SJCRH30 (cell line): ENCODE measurements around the gene INO80. TPM values are rescaled to one million over a fixed set of nuclear protein-coding genes. Genes with fewer than 3 reads are reported as not detected.

Source experiments
- DNase-seq, 2 experiments: peaks; one replicate each; pipeline ENCODE4 v3.0.0-alpha.2; 2015 to 2020
- H3K27ac ChIP-seq: fragments of 250-450 bp; sonication (Bioruptor Pico); 2 replicates; pipeline ENCODE4 v1.5.1; 2020; ENCODE audit warnings: mild to moderate bottlenecking, moderate library complexity
- H3K27me3 ChIP-seq: fragments of 250-450 bp; sonication (Bioruptor Pico); 2 replicates; pipeline ENCODE4 v1.5.1; 2020; ENCODE audit warnings: mild to moderate bottlenecking, moderate library complexity
- H3K36me3 ChIP-seq: fragments of 250-450 bp; sonication (Bioruptor Pico); 2 replicates; pipeline ENCODE4 v1.5.1; 2020; ENCODE audit warnings: mild to moderate bottlenecking, moderate library complexity
- H3K4me1 ChIP-seq: fragments of 250-450 bp; sonication (Bioruptor Pico); 2 replicates; pipeline ENCODE4 v1.5.1; 2020; ENCODE audit warnings: mild to moderate bottlenecking, moderate library complexity
- H3K4me3 ChIP-seq: fragments of 250-450 bp; sonication (Bioruptor Pico); 2 replicates; pipeline ENCODE4 v1.5.1; 2020; ENCODE audit warnings: mild to moderate bottlenecking, moderate library complexity
- H3K9me3 ChIP-seq: fragments of 250-450 bp; sonication (Bioruptor Pico); replicated peaks from 2 replicates; pipeline ENCODE4 v1.5.1; 2020; ENCODE audit warnings: mild to moderate bottlenecking, moderate library complexity
- total RNA-seq: library from RNA; depleted of rRNA; stranded (reverse); fragments of >200 nt; shearing (Covaris generic); gene quantifications from 2 replicates; pipeline ENCODE4 v1.2.3, GENCODE V29; 2014

INO80 gene
- total RNA-seq, 1 experiment from 2014 or later, result 16.8 TPM

DNA sequence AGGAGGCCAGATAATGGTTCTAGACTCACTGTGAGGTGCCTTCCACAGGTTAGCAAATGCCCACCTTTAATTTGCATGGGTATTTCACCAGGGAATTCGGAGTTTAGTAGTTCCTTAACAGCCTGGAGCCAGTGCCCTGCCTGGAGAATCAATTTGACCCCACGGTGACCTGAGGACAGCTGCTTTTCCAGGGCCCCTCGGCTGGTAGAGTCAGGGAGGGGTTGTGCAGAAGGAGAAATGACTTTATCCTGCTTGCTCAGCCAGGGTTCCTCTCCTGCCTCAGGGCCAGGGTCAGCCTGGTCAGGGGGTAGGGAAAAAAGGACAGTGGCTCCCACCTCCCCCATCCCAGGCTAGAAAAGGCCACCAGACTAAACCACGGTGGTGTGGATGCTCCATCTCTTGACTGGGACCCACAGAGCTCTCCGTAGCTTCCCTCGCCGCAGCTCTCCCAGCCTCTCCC is 175.0 kb downstream of the INO80 start:
- Histone ChIP-seq H3K36me3 (no peaks in the 10 kb centered on the region), H3K27ac (peak overlapping the region; percentile 31; the same call in 1 of the 2 replicates), H3K4me3 (peak overlapping the region; percentile 66), H3K27me3 (no peaks in the 10 kb centered on the region), H3K4me1 (peaks cover 20% of the 10 kb centered on the region), H3K9me3 (no peaks in the 10 kb centered on the region)
- peak; percentile 49 to 65 for DNase-seq

DNA sequence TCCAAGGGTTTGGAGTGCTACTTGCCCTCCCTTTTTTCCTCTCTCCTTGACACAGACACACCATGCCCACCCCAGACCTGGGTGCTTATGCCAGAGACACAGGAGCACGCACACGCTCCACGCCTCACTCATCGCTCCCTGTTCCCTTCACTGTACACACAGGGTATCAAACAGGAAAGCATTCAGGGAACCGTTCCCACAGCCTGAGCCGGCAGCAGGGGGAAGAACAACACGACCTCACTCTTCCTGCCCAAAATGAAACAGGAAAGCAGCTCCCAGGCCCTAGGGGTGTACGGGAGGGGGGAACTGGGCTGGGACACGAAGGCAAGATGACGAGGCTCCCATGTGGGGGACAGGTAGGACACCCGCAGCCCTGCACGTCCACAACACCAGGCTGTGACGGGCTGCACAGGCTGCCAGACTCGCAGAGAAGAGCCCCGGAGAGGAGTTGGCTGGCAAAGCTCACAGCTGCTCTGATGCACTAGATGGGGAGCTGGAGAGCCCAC is 175.7 kb downstream of the INO80 start:
- H3K27ac ChIP-seq, result no peak overlapping the region
- H3K9me3 ChIP-seq, result no peaks in the 10 kb centered on the region
- H3K4me1 ChIP-seq, result peaks cover 20% of the 10 kb centered on the region
- DNase-seq, result peak in 1 of 2 experiments; percentile 34
- H3K36me3 ChIP-seq, result no peaks in the 10 kb centered on the region
- peak overlapping the region; percentile 20; the same call in 1 of the 2 replicates for H3K4me3 ChIP-seq
- no peaks in the 10 kb centered on the region for H3K27me3 ChIP-seq

- Histone ChIP-seq H3K4me3 (no peak overlapping the region), H3K27me3 (no peaks in the 10 kb centered on the region), H3K27ac (no peak overlapping the region), H3K9me3 (no peaks in the 10 kb centered on the region), H3K4me1 (peaks cover 20% of the 10 kb centered on the region), H3K36me3 (no peaks in the 10 kb centered on the region)
- no peak for DNase-seq
Observed at GRCh38 chr15:40938536-40938870, 177.6 kb downstream of the INO80 start.

GRCh38 chr15:40937762-40938535 is 178.1 kb downstream of the INO80 start:
- H3K4me3 ChIP-seq, result no peak overlapping the region
- DNase-seq, result no peak
- no peaks in the 10 kb centered on the region for H3K9me3 ChIP-seq
- H3K4me1 ChIP-seq, result peaks cover 20% of the 10 kb centered on the region
- H3K36me3 ChIP-seq, result no peaks in the 10 kb centered on the region
- no peak overlapping the region for H3K27ac ChIP-seq
- no peaks in the 10 kb centered on the region for H3K27me3 ChIP-seq

DNA sequence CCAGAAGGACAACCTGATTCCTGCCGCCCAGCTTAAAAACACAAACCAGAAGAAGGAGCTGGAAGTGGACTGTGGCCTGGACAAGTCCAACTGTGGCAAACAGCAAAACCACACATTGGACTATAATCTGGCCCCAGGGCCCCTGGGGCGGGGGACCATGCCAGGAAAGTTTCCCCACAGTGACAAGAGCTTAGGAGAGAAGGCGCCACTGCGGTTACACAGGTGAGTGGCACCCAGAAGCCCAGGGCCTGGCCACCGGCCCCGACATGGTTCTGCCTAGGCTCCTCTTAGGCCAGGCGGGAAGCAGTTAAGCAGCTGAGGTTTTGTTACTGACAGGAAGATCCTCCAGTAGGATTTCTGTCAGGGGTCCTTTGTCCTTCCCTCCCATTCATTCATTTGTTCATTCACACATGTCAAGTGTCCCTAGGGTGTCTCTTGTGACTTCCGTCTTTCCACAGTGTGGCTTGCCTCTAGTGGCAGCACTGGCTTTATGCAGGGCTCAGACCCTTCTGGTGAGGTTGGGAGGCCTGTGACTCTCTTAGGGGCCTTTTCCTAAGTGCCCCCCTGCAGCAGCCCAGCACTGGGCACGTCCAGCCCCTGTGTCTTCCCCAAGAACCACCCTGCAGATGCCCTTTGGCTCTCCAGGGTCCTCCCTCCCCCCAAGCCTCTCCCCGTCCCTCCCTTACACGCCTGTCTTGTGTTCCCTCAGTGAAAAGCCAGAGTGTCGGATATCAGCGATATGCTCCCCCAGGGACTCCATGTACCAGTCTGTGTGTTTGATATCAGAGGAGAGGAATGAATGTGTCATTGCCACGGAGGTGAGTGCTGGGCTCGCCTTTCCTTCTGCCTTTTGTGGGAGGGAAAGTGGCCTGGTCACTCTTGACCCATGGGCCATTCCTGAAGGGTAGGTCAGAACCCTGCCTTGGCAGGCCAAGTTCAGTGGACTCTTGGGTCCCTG is 179.1 kb downstream of the INO80 start:
- H3K27ac ChIP-seq, result no peak overlapping the region
- no peaks in the 10 kb centered on the region for H3K9me3 ChIP-seq
- DNase-seq, result peak in 1 of 2 experiments; percentile 42
- H3K4me1 ChIP-seq, result peaks cover 16% of the 10 kb centered on the region
- no peaks in the 10 kb centered on the region for H3K36me3 ChIP-seq
- no peak overlapping the region for H3K4me3 ChIP-seq
- H3K27me3 ChIP-seq, result no peaks in the 10 kb centered on the region

DNA sequence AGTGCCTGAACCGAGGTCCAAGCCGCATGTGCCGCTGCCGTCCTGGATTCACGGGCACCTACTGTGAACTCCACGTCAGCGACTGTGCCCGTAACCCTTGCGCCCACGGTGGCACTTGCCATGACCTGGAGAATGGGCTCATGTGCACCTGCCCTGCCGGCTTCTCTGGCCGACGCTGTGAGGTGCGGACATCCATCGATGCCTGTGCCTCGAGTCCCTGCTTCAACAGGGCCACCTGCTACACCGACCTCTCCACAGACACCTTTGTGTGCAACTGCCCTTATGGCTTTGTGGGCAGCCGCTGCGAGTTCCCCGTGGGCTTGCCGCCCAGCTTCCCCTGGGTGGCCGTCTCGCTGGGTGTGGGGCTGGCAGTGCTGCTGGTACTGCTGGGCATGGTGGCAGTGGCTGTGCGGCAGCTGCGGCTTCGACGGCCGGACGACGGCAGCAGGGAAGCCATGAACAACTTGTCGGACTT is 179.8 kb downstream of the INO80 start:
- no peak overlapping the region for H3K27ac ChIP-seq
- H3K4me1 ChIP-seq, result peaks cover 16% of the 10 kb centered on the region
- H3K27me3 ChIP-seq, result peaks cover 4% of the 10 kb centered on the region; the same call in 1 of the 2 replicates
- H3K9me3 ChIP-seq, result no peaks in the 10 kb centered on the region
- no peaks in the 10 kb centered on the region for H3K36me3 ChIP-seq
- DNase-seq, result no peak
- H3K4me3 ChIP-seq, result no peak overlapping the region

DNA sequence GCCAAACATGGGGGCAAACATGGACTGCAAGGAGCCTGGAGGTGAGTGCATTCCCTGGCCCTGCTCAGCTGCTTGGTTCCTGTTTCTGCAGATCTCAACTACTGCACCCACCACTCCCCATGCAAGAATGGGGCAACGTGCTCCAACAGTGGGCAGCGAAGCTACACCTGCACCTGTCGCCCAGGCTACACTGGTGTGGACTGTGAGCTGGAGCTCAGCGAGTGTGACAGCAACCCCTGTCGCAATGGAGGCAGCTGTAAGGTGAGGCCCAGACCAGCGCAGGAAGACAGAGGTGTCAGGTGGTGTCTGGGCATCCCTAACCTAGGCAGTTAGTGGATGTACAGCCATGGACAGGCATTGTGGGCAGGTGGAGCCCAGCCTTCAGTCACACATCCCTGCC is 181.6 kb downstream of the INO80 start:
- no peak overlapping the region for H3K4me3 ChIP-seq
- H3K36me3 ChIP-seq, result no peaks in the 10 kb centered on the region
- H3K27ac ChIP-seq, result no peak overlapping the region
- peaks cover 10% of the 10 kb centered on the region for H3K27me3 ChIP-seq
- no peaks in the 10 kb centered on the region for H3K9me3 ChIP-seq
- peaks cover 9% of the 10 kb centered on the region; the same call in 1 of the 2 replicates for H3K4me1 ChIP-seq
- DNase-seq, result no peak

DNA sequence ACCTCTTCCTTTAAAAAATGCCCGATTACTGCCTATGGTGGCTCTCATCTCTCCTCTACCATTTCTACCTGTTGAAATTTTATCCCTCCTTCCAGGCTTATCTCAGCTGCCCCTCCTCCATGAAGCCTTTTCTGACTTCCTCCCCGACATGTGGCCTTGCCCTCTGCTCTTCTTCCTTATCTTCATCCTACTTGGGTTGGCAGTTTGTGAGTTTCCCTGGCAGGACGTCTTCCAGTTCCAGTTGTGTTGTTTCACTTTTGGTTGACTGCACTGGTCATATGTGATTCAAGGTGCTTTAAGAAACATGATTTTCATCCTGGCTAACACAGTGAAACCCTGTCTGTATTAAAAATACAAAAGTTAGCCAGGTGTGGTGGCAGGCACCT is 182.6 kb downstream of the INO80 start:
- DNase-seq, result no peak
- Histone ChIP-seq H3K9me3 (no peaks in the 10 kb centered on the region), H3K4me1 (peaks cover 9% of the 10 kb centered on the region; the same call in 1 of the 2 replicates), H3K36me3 (no peaks in the 10 kb centered on the region), H3K27ac (no peak overlapping the region), H3K4me3 (no peak overlapping the region), H3K27me3 (peaks cover 10% of the 10 kb centered on the region)

GRCh38 chr15:40932649-40933516 is 183.2 kb downstream of the INO80 start:
- H3K36me3 ChIP-seq, result no peaks in the 10 kb centered on the region
- H3K27me3 ChIP-seq, result peaks cover 10% of the 10 kb centered on the region
- DNase-seq, result no peak
- no peak overlapping the region for H3K4me3 ChIP-seq
- H3K4me1 ChIP-seq, result peaks cover 9% of the 10 kb centered on the region; the same call in 1 of the 2 replicates
- H3K9me3 ChIP-seq, result no peaks in the 10 kb centered on the region
- no peak overlapping the region for H3K27ac ChIP-seq

DNA sequence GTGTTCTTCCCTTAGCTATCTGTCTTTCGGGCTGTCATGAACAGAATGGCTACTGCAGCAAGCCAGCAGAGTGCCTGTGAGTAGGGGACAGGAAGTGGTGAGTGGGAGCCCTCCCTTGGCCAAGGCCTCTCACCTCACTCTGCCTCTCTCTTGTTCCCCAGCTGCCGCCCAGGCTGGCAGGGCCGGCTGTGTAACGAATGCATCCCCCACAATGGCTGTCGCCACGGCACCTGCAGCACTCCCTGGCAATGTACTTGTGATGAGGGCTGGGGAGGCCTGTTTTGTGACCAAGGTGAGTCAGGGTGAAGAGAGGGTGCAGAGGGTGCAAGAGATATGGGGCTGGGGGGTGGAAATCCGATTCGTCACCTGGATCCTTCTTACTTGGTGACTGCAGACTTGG is 183.9 kb downstream of the INO80 start:
- no peak overlapping the region for H3K4me3 ChIP-seq
- H3K27me3 ChIP-seq, result peaks cover 11% of the 10 kb centered on the region
- no peak overlapping the region for H3K27ac ChIP-seq
- H3K9me3 ChIP-seq, result no peaks in the 10 kb centered on the region
- H3K36me3 ChIP-seq, result no peaks in the 10 kb centered on the region
- no peak for DNase-seq
- peaks cover 8% of the 10 kb centered on the region; the same call in 1 of the 2 replicates for H3K4me1 ChIP-seq

GRCh38 chr15:40931300-40932142 is 184.6 kb downstream of the INO80 start:
- peaks cover 17% of the 10 kb centered on the region for H3K27me3 ChIP-seq
- no peak overlapping the region for H3K4me3 ChIP-seq
- H3K27ac ChIP-seq, result no peak overlapping the region
- DNase-seq, result no peak
- H3K36me3 ChIP-seq, result no peaks in the 10 kb centered on the region
- no peaks in the 10 kb centered on the region for H3K9me3 ChIP-seq
- peaks cover 10% of the 10 kb centered on the region; the same call in 1 of the 2 replicates for H3K4me1 ChIP-seq

- Histone ChIP-seq H3K36me3 (no peaks in the 10 kb centered on the region), H3K9me3 (no peaks in the 10 kb centered on the region), H3K27ac (no peak overlapping the region), H3K4me1 (peaks cover 17% of the 10 kb centered on the region; the same call in 1 of the 2 replicates), H3K4me3 (peak overlapping the region; percentile 56), H3K27me3 (peaks cover 21% of the 10 kb centered on the region)
- DNase-seq, result peak; percentile 32 to 37
Observed at GRCh38 chr15:40930430-40931299, 185.4 kb downstream of the INO80 start.
